Kidney epithelial cell (primary cell): ENCODE measurements around the gene RGPD5. TPM values are rescaled to one million over a fixed set of nuclear protein-coding genes. Genes with fewer than 3 reads are reported as not detected.

Experiments used
- total RNA-seq: library from RNA; depleted of rRNA; stranded (reverse); fragments of >200 nt; gene quantifications from 2 replicates; pipeline ENCODE4 v1.2.3, GENCODE V29; 2015

The RGPD5 gene
- total RNA-seq, 1 donor from 2014 or later = 7.6 TPM

Other genes starting within 250 kb of the RGPD5 start
- 43.2 and 45.7 TPM in 2 replicates for gene SEPTIN10, start 180.3 kb upstream of the RGPD5 start, total RNA-seq
- gene SOWAHC, start 179.9 kb upstream of the RGPD5 start, total RNA-seq = 13.5 and 14.9 TPM in 2 replicates
- gene LIMS3, start 104.4 kb downstream of the RGPD5 start, total RNA-seq = 0.62 and 4.1 TPM in 2 replicates